HepG2 (cell line): ENCODE measurements around the gene RALBP1. TPM values are rescaled to one million over a fixed set of nuclear protein-coding genes. Genes with fewer than 3 reads are reported as not detected.

Source experiments
- AKNA ChIP-seq: sonication (generic); formaldehyde crosslinking; IDR thresholded peaks from 2 replicates; pipeline ENCODE4 v1.4.0; 2020; ENCODE audit warnings: missing genetic modification reagents, borderline replicate concordance
- DZIP1 ChIP-seq: sonication (generic); formaldehyde crosslinking; IDR thresholded peaks from 2 replicates; pipeline ENCODE4 v1.5.0; 2020; ENCODE audit warnings: mild to moderate bottlenecking, missing genetic modification reagents
- ESRRA ChIP-seq: sonication (generic); formaldehyde crosslinking; IDR thresholded peaks from 2 replicates; pipeline ENCODE4 v1.5.1; 2020; ENCODE audit warnings: mild to moderate bottlenecking, low read depth, missing genetic modification reagents
- FOXK2 ChIP-seq: fragments of 450-650 bp; IDR thresholded peaks from 2 replicates; pipeline ENCODE4 v1.6.1; 2016
- HOMEZ ChIP-seq: IDR thresholded peaks from 2 replicates; pipeline ENCODE4 v1.6.1; 2016; ENCODE audit warnings: low read depth
- IRF2 ChIP-seq: IDR thresholded peaks from 2 replicates; pipeline ENCODE4 v1.6.1; 2018; ENCODE audit warnings: missing genetic modification reagents, missing compliant biosample characterization
- MED1 ChIP-seq: sonication (generic); formaldehyde crosslinking; IDR thresholded peaks from 2 replicates; pipeline ENCODE4 v1.4.0; 2020; ENCODE audit warnings: missing genetic modification reagents
- NFE2L2 ChIP-seq: fragments of 150-350 bp; IDR thresholded peaks from 2 replicates; pipeline ENCODE4 v1.6.1; 2014; ENCODE audit warnings: low read length
- RXRB ChIP-seq: IDR thresholded peaks from 2 replicates; pipeline ENCODE4 v1.6.1; 2016; ENCODE audit warnings: borderline replicate concordance, missing genetic modification reagents, missing compliant biosample characterization
- SOX6 ChIP-seq, 2 experiments: fragments of 450-650 bp in 1 of 2; sonication (generic) in 1 of 2; formaldehyde crosslinking in 1 of 2; IDR thresholded peaks; 2 replicates each; pipeline versions ENCODE4 v1.4.0 to v1.6.1; 2017 to 2020; ENCODE audit warnings: antibody characterized with exemption in 1 of 2, mild to moderate bottlenecking in 1 of 2, missing genetic modification reagents in 1 of 2
- YEATS2 ChIP-seq: sonication (generic); formaldehyde crosslinking; IDR thresholded peaks from 2 replicates; pipeline ENCODE4 v1.4.0; 2020; ENCODE audit warnings: missing genetic modification reagents, borderline replicate concordance
- ZFAT ChIP-seq: sonication (generic); formaldehyde crosslinking; conservative IDR thresholded peaks from 2 replicates; pipeline ENCODE4 v1.8.1; 2023; ENCODE audit warnings: missing genetic modification reagents, inconsistent platforms
- ZNF136 ChIP-seq: sonication (generic); formaldehyde crosslinking; IDR thresholded peaks from 2 replicates; pipeline ENCODE4 v1.8.1; 2022; ENCODE audit warnings: low read depth, mild to moderate bottlenecking, moderate library complexity, missing genetic modification reagents
- ZNF574 ChIP-seq: sonication (generic); formaldehyde crosslinking; IDR thresholded peaks from 2 replicates; pipeline ENCODE4 v1.4.0; 2020; ENCODE audit warnings: missing genetic modification reagents
- ZNF737 ChIP-seq: sonication (generic); formaldehyde crosslinking; IDR thresholded peaks from 2 replicates; pipeline ENCODE4 v1.5.0; 2020; ENCODE audit warnings: missing genetic modification reagents, mild to moderate bottlenecking, borderline replicate concordance
- polyA plus RNA-seq, 8 experiments: library from polyadenylated mRNA; depleted of rRNA in 3 of 8; stranded (reverse) in 7 of 8; unstranded in 1 of 8; fragments of >200 nt; fragmentation: Illumina TruSeq in 4 of 8; extraction: Trizol in 4 of 8; gene quantifications; 2 replicates each; pipeline versions ENCODE4 v1.2.1 to v1.2.3, GENCODE V29; 2011 to 2016; ENCODE audit warnings: low read depth in 4 of 8, missing spikeins in 1 of 8, mixed read lengths in 1 of 8; ENCODE audit not compliant: insufficient read depth in 1 of 8
- total RNA-seq, 5 experiments: library from RNA; depleted of rRNA; stranded (reverse); fragments of >200 nt; fragmentation: Illumina TruSeq; extraction: Trizol; gene quantifications; 2 replicates each; pipeline ENCODE4 v1.2.3, GENCODE V29; 2016; ENCODE audit warnings: low read depth in 1 of 5
- TF ChIP-seq, protein P1 (sequence below): sonication (generic); formaldehyde crosslinking; IDR thresholded peaks from 2 replicates; pipeline ENCODE4 v1.8.1; 2023; ENCODE audit warnings: mild to moderate bottlenecking, missing genetic modification reagents

RALBP1 gene
- total and polyA plus RNA-seq, 2 of the 13 experiments (the other 11 are each of a cell fraction or from before 2014, with no cell fraction given): 24.5 to 33.1 TPM

GRCh38 chr18:9575558-9575957, 100.2 kb downstream of the RALBP1 start (continued):
- TF ChIP-seq DZIP1: no peak
- TF ChIP-seq ESRRA: peak; percentile 40; the same call in 1 of the 2 replicates
- TF ChIP-seq AKNA (CRISPR knock-in tag): no peak
- no peak for TF ChIP-seq SOX6 (IDR thresholded peaks at IDR 0.05)
- TF ChIP-seq SOX6 (CRISPR knock-in tag; IDR thresholded peaks at IDR 0.05): peak; percentile 54; the same call in 1 of the 2 replicates
- TF ChIP-seq ZNF737 (CRISPR knock-in tag): no peak
- TF ChIP-seq ZNF574: no peak
- TF ChIP-seq NFE2L2: no peak
- peak; percentile 71 for TF ChIP-seq MED1 (CRISPR knock-in tag)
- TF ChIP-seq FOXK2: no peak
- TF ChIP-seq HOMEZ (CRISPR knock-in tag): peak; percentile 50; the same call in 1 of the 2 replicates
- no peak for TF ChIP-seq ZFAT
- peak; percentile 81 for TF ChIP-seq RXRB (CRISPR knock-in tag)
- peak; percentile 80 for TF ChIP-seq IRF2 (CRISPR knock-in tag)
- TF ChIP-seq, protein P1, sequence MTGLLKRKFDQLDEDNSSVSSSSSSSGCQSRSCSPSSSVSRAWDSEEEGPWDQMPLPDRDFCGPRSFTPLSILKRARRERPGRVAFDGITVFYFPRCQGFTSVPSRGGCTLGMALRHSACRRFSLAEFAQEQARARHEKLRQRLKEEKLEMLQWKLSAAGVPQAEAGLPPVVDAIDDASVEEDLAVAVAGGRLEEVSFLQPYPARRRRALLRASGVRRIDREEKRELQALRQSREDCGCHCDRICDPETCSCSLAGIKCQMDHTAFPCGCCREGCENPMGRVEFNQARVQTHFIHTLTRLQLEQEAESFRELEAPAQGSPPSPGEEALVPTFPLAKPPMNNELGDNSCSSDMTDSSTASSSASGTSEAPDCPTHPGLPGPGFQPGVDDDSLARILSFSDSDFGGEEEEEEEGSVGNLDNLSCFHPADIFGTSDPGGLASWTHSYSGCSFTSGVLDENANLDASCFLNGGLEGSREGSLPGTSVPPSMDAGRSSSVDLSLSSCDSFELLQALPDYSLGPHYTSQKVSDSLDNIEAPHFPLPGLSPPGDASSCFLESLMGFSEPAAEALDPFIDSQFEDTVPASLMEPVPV (CRISPR knock-in tag): no peak
- no peak for TF ChIP-seq ZNF136 (CRISPR knock-in tag)
- TF ChIP-seq YEATS2: peak; percentile 46; the same call in 1 of the 2 replicates
